SK-N-SH treated with all-trans-retinoic acid at 6 μM for 48 hours (cell line): ENCODE measurements around the gene SNX32.

Experiments used
- ARNTL ChIP-seq: fragments of 450-650 bp; formaldehyde crosslinking; IDR thresholded peaks from 2 replicates; pipeline ENCODE4 v1.5.0; 2020; ENCODE audit warnings: low read depth, mild to moderate bottlenecking, moderate library complexity, borderline replicate concordance
- ISL1 ChIP-seq: fragments of 250-450 bp; sonication (Bioruptor Pico); IDR thresholded peaks from 2 replicates; pipeline ENCODE4 v2.1.2; 2022; ENCODE audit warnings: mild to moderate bottlenecking, moderate library complexity
- RARB ChIP-seq: fragments of 250-450 bp; sonication (Bioruptor Pico); IDR thresholded peaks from 2 replicates; pipeline ENCODE4 v1.8.0; 2021; ENCODE audit warnings: mild to moderate bottlenecking, moderate library complexity
- ZC3H10 ChIP-seq: fragments of 250-450 bp; sonication (Bioruptor Pico); IDR thresholded peaks from 2 replicates; pipeline ENCODE4 v1.5.1; 2021; ENCODE audit warnings: mild to moderate bottlenecking, moderate library complexity
- ZNF70 ChIP-seq: fragments of 450-650 bp; formaldehyde crosslinking; IDR thresholded peaks from 2 replicates; pipeline ENCODE4 v1.5.0; 2020; ENCODE audit warnings: mild to moderate bottlenecking, moderate library complexity
- ZNF8 ChIP-seq: fragments of 450-650 bp; formaldehyde crosslinking; IDR thresholded peaks from 2 replicates; pipeline ENCODE4 v1.5.0; 2020; ENCODE audit warnings: mild to moderate bottlenecking, moderate library complexity
- TF ChIP-seq, protein P1 (sequence below): fragments of 250-450 bp; sonication (Bioruptor Pico); IDR thresholded peaks from 2 replicates; pipeline ENCODE4 v1.8.0; 2020; ENCODE audit warnings: mild to moderate bottlenecking, moderate library complexity, borderline replicate concordance
- TF ChIP-seq, protein P2 (sequence below): fragments of 250-450 bp; sonication (Bioruptor Pico); IDR thresholded peaks from 2 replicates; pipeline ENCODE4 v1.5.1; 2020; ENCODE audit warnings: low read depth, mild to moderate bottlenecking, moderate library complexity
- TF ChIP-seq, protein P3 (sequence below): fragments of 250-450 bp; sonication (Bioruptor Pico); IDR thresholded peaks from 2 replicates; pipeline ENCODE4 v1.5.1; 2021; ENCODE audit warnings: mild to moderate bottlenecking, moderate library complexity
- TF ChIP-seq, protein P4 (sequence below): fragments of 250-450 bp; sonication (Bioruptor Pico); IDR thresholded peaks from 2 replicates; pipeline ENCODE4 v1.8.0; 2021; ENCODE audit warnings: low read depth, mild to moderate bottlenecking, moderate library complexity, borderline replicate concordance

DNA sequence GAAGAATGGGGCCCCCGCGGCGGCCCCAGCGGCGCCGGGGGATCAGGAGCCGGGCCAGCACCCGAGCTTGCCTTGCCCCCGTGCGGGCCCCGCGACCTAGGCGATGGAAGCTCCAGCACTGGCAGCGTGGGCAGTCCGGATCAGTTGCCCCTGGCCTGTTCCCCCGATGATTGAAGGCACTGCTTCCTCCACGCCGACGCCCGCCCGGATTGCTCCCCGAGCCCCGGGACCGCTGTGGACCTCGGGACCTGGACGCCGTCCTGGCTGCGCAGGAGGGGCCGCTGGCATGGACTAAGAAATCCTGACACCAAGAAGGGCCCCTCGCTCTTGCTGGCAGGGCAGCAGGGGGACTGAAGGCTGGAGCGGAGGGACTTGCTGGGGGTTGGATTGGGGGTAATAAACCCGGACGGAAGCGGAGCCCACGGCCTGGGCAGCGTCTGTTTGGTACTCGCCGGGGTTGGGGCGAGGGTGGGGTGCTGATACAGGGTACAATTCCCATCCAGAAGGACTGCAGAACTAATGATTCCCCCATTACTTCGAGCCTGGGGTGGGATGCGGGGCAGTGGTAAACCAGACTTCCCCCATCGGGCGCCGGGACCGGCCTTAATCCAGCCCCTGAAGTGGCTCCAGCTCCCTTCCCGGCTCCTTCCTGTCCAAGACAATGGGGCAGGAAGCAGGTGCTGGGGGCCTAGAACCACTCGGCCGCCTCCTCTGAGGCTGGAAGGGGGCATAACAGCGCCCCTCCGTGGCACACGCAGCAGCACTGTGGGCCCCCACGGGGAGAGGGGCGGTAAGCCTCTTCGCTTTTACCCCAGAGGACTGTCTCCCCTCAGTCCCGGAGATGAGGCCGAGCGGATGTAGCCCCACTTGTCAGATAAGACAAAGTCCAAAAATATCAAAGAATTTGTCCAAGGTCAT is 57.7 kb downstream of the SNX32 start:
- TF ChIP-seq ARNTL (CRISPR knock-in tag) = no peak
- TF ChIP-seq RARB (CRISPR knock-in tag) = no peak
- TF ChIP-seq, protein P1, sequence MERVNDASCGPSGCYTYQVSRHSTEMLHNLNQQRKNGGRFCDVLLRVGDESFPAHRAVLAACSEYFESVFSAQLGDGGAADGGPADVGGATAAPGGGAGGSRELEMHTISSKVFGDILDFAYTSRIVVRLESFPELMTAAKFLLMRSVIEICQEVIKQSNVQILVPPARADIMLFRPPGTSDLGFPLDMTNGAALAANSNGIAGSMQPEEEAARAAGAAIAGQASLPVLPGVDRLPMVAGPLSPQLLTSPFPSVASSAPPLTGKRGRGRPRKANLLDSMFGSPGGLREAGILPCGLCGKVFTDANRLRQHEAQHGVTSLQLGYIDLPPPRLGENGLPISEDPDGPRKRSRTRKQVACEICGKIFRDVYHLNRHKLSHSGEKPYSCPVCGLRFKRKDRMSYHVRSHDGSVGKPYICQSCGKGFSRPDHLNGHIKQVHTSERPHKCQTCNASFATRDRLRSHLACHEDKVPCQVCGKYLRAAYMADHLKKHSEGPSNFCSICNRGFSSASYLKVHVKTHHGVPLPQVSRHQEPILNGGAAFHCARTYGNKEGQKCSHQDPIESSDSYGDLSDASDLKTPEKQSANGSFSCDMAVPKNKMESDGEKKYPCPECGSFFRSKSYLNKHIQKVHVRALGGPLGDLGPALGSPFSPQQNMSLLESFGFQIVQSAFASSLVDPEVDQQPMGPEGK (CRISPR knock-in tag) = no peak
- TF ChIP-seq, protein P2, sequence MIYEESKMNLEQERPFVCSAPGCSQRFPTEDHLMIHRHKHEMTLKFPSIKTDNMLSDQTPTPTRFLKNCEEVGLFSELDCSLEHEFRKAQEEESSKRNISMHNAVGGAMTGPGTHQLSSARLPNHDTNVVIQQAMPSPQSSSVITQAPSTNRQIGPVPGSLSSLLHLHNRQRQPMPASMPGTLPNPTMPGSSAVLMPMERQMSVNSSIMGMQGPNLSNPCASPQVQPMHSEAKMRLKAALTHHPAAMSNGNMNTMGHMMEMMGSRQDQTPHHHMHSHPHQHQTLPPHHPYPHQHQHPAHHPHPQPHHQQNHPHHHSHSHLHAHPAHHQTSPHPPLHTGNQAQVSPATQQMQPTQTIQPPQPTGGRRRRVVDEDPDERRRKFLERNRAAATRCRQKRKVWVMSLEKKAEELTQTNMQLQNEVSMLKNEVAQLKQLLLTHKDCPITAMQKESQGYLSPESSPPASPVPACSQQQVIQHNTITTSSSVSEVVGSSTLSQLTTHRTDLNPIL (CRISPR knock-in tag) = no peak
- TF ChIP-seq ZC3H10 (CRISPR knock-in tag) = no peak
- TF ChIP-seq, protein P3, sequence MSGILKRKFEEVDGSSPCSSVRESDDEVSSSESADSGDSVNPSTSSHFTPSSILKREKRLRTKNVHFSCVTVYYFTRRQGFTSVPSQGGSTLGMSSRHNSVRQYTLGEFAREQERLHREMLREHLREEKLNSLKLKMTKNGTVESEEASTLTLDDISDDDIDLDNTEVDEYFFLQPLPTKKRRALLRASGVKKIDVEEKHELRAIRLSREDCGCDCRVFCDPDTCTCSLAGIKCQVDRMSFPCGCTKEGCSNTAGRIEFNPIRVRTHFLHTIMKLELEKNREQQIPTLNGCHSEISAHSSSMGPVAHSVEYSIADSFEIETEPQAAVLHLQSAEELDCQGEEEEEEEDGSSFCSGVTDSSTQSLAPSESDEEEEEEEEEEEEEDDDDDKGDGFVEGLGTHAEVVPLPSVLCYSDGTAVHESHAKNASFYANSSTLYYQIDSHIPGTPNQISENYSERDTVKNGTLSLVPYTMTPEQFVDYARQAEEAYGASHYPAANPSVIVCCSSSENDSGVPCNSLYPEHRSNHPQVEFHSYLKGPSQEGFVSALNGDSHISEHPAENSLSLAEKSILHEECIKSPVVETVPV (CRISPR knock-in tag) = no peak
- no peak for TF ChIP-seq ISL1 (CRISPR knock-in tag)
- TF ChIP-seq ZNF8 (CRISPR knock-in tag) = no peak
- TF ChIP-seq, protein P4, sequence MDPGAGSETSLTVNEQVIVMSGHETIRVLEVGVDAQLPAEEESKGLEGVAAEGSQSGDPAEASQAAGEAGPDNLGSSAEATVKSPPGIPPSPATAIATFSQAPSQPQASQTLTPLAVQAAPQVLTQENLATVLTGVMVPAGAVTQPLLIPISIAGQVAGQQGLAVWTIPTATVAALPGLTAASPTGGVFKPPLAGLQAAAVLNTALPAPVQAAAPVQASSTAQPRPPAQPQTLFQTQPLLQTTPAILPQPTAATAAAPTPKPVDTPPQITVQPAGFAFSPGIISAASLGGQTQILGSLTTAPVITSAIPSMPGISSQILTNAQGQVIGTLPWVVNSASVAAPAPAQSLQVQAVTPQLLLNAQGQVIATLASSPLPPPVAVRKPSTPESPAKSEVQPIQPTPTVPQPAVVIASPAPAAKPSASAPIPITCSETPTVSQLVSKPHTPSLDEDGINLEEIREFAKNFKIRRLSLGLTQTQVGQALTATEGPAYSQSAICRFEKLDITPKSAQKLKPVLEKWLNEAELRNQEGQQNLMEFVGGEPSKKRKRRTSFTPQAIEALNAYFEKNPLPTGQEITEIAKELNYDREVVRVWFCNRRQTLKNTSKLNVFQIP (CRISPR knock-in tag) = no peak
- no peak for TF ChIP-seq ZNF70 (CRISPR knock-in tag)
